HL-60/S4 treated with retinoic acid at 250 ng/mL for 4 days and 3 days (cell line): ENCODE results near the gene EVC2.

Source experiments
- in situ Hi-C: fragments of 300-500 bp; cut with MboI; formaldehyde crosslinking; loops from 2 replicates; pipeline ENCODE4 v1.7.0; 2022; ENCODE audit warnings: low sequenced_read_pairs

EVC2 gene

GRCh38 chr4:5572114-5572513 lies 136.2 kb downstream of the EVC2 start:
- in situ Hi-C loops: no loop called here

- in situ Hi-C loops: no loop called here
These were observed 136.7 kb downstream of the EVC2 start for GRCh38 chr4:5571646-5572045.

- in situ Hi-C loops: no loop called here
These were observed 138.9 kb downstream of the EVC2 start for GRCh38 chr4:5569451-5569850.

GRCh38 chr4:5568931-5569330 lies 139.4 kb downstream of the EVC2 start:
- in situ Hi-C loops: no loop called here

GRCh38 chr4:5568336-5568735 lies 140.0 kb downstream of the EVC2 start:
- in situ Hi-C loops: no loop called here

GRCh38 chr4:5566991-5567390 lies 141.4 kb downstream of the EVC2 start:
- in situ Hi-C loops: no loop called here

- in situ Hi-C loops: no loop called here
These were observed 141.8 kb downstream of the EVC2 start for GRCh38 chr4:5566526-5566925.

- in situ Hi-C loops: no loop called here
These were observed 144.5 kb downstream of the EVC2 start for GRCh38 chr4:5563856-5564255.

- in situ Hi-C loops: no loop called here
These were observed 145.9 kb downstream of the EVC2 start for GRCh38 chr4:5562476-5562875.

- in situ Hi-C loops: no loop called here
These were observed 147.1 kb downstream of the EVC2 start for GRCh38 chr4:5561286-5561685.

- in situ Hi-C loops: no loop called here
These were observed 149.9 kb downstream of the EVC2 start for GRCh38 chr4:5558502-5558901.

- in situ Hi-C loops: no loop called here
These were observed 154.0 kb downstream of the EVC2 start for GRCh38 chr4:5554376-5554775.

- in situ Hi-C loops: no loop called here
These were observed 154.6 kb downstream of the EVC2 start for GRCh38 chr4:5553801-5554200.

GRCh38 chr4:5552451-5552850 lies 155.9 kb downstream of the EVC2 start:
- in situ Hi-C loops: no loop called here

- in situ Hi-C loops: no loop called here
These were observed 160.6 kb downstream of the EVC2 start for GRCh38 chr4:5547651-5548249.

GRCh38 chr4:5545271-5545670 lies 163.1 kb downstream of the EVC2 start:
- in situ Hi-C loops: no loop called here

GRCh38 chr4:5544762-5545161 lies 163.6 kb downstream of the EVC2 start:
- in situ Hi-C loops: no loop called here

- in situ Hi-C loops: no loop called here
These were observed 164.7 kb downstream of the EVC2 start for GRCh38 chr4:5543681-5544080.

- in situ Hi-C loops: no loop called here
These were observed 167.2 kb downstream of the EVC2 start for GRCh38 chr4:5541169-5541568.

- in situ Hi-C loops: no loop called here
These were observed 168.8 kb downstream of the EVC2 start for GRCh38 chr4:5539584-5539983.

GRCh38 chr4:5532100-5532499 lies 176.3 kb downstream of the EVC2 start:
- in situ Hi-C loops: no loop called here

- in situ Hi-C loops: no loop called here
These were observed 180.3 kb downstream of the EVC2 start for GRCh38 chr4:5528031-5528436.

- in situ Hi-C loops: no loop called here
These were observed 181.1 kb downstream of the EVC2 start for GRCh38 chr4:5527211-5527610.
